HEK293 (cell line): ENCODE results near the gene ANP32A.

ENCODE experiments used
- CTCF ChIA-PET: fragments of 350-600 bp; formaldehyde crosslinking; extraction: SDS; loops from one replicate; lab custom pipeline; 2021; ENCODE audit warnings: antibody characterized with exemption; lab: Yijun Ruan, JAX
- POLR2A ChIA-PET: fragments of 300-600 bp; formaldehyde crosslinking; extraction: SDS; loops from one replicate; lab custom pipeline; 2020; ENCODE audit warnings: antibody characterized with exemption, inconsistent platforms; lab: Yijun Ruan, JAX
- H3K27ac ChIP-seq: fragments of 200-500 bp; sonication (Bioruptor generic); 2 replicates; pipeline ENCODE4 v1.5.1; 2014; ENCODE audit warnings: low read depth, low read length, control low read depth, inconsistent platforms; ENCODE audit errors: extremely low read depth
- H3K36me3 ChIP-seq, 2 experiments: fragments of 200-500 bp in 1 of 2; sonication (Bioruptor generic) in 1 of 2; 1 replicate in 1 of 2; 2 replicates in 1 of 2; pipeline ENCODE4 v1.5.1; 2014 to 2017; ENCODE audit warnings: inconsistent platforms in 2 of 2, low read length in 2 of 2; ENCODE audit not compliant: control insufficient read depth in 2 of 2, insufficient read depth in 1 of 2
- H3K4me1 ChIP-seq: fragments of 200-500 bp; sonication (Bioruptor generic); 2 replicates; pipeline ENCODE4 v1.5.1; 2014; ENCODE audit warnings: mild to moderate bottlenecking, low read length, inconsistent platforms; ENCODE audit not compliant: control insufficient read depth, insufficient read depth
- H3K4me3 ChIP-seq: 2 replicates; pipeline ENCODE4 v1.5.1; 2011; ENCODE audit warnings: low read depth, mild to moderate bottlenecking, control low read depth, low read length, moderate library complexity
- H3K9me3 ChIP-seq: fragments of 200-500 bp; sonication (Bioruptor generic); 2 replicates; pipeline ENCODE4 v1.5.1; 2014; ENCODE audit warnings: low read depth, low read length, inconsistent platforms; ENCODE audit not compliant: control insufficient read depth, insufficient read depth
- EGR2 ChIP-seq: fragments of 450-650 bp; formaldehyde crosslinking; IDR thresholded peaks from 2 replicates; pipeline ENCODE4 v1.5.1; 2016; ENCODE audit warnings: low read depth, missing biosample characterization, missing genetic modification characterization
- HOXA7 ChIP-seq: sonication (generic); formaldehyde crosslinking; IDR thresholded peaks from 2 replicates; pipeline ENCODE4 v1.8.1; 2022; ENCODE audit warnings: missing genetic modification reagents, borderline replicate concordance
- SCRT1 ChIP-seq: fragments of 450-650 bp; formaldehyde crosslinking; IDR thresholded peaks from 2 replicates; pipeline ENCODE4 v1.5.1; 2016; ENCODE audit warnings: missing biosample characterization, missing genetic modification characterization, borderline replicate concordance
- ZBTB7A ChIP-seq: fragments of 450-650 bp; formaldehyde crosslinking; IDR thresholded peaks from 2 replicates; pipeline ENCODE4 v1.5.1; 2016; ENCODE audit warnings: low read depth, missing biosample characterization, missing genetic modification characterization
- ZNF133 ChIP-seq: fragments of 450-650 bp; formaldehyde crosslinking; IDR thresholded peaks from 2 replicates; pipeline ENCODE4 v1.5.1; 2016; ENCODE audit warnings: missing biosample characterization, missing genetic modification characterization
- ZNF146 ChIP-seq: fragments of 450-650 bp; formaldehyde crosslinking; IDR thresholded peaks from 2 replicates; pipeline ENCODE4 v1.5.1; 2016; ENCODE audit warnings: missing biosample characterization, missing genetic modification characterization
- ZNF2 ChIP-seq: fragments of 450-650 bp; formaldehyde crosslinking; IDR thresholded peaks from 2 replicates; pipeline ENCODE4 v1.5.1; 2016; ENCODE audit warnings: missing biosample characterization, missing genetic modification characterization
- ZNF350 ChIP-seq: fragments of 450-650 bp; formaldehyde crosslinking; IDR thresholded peaks from 2 replicates; pipeline ENCODE4 v1.5.0; 2017; ENCODE audit warnings: missing biosample characterization, mild to moderate bottlenecking, missing genetic modification characterization
- ZNF426 ChIP-seq: fragments of 450-650 bp; formaldehyde crosslinking; IDR thresholded peaks from 2 replicates; pipeline ENCODE4 v1.5.1; 2017; ENCODE audit warnings: missing biosample characterization, missing genetic modification characterization, mild to moderate bottlenecking, inconsistent platforms, moderate library complexity
- ZNF600 ChIP-seq: fragments of 450-650 bp; formaldehyde crosslinking; IDR thresholded peaks from 2 replicates; pipeline ENCODE4 v1.5.1; 2016; ENCODE audit warnings: missing biosample characterization, missing genetic modification characterization
- ZNF621 ChIP-seq: fragments of 450-650 bp; formaldehyde crosslinking; IDR thresholded peaks from 2 replicates; pipeline ENCODE4 v1.5.1; 2017; ENCODE audit warnings: missing biosample characterization, missing genetic modification characterization
- ZNF76 ChIP-seq: fragments of 450-650 bp; formaldehyde crosslinking; IDR thresholded peaks from 2 replicates; pipeline ENCODE4; 2016; ENCODE audit warnings: low read depth, missing biosample characterization, missing genetic modification characterization, borderline replicate concordance
- TF ChIP-seq, protein P1 (sequence below): fragments of 450-650 bp; formaldehyde crosslinking; IDR thresholded peaks from 2 replicates; pipeline ENCODE4 v1.5.1; 2016; ENCODE audit warnings: missing biosample characterization, missing genetic modification characterization, borderline replicate concordance
- TF ChIP-seq, protein P2 (sequence below): fragments of 450-650 bp; formaldehyde crosslinking; IDR thresholded peaks from 2 replicates; pipeline ENCODE4 v1.5.0; 2017; ENCODE audit warnings: missing biosample characterization, missing genetic modification characterization, borderline replicate concordance

Gene ANP32A

DNA sequence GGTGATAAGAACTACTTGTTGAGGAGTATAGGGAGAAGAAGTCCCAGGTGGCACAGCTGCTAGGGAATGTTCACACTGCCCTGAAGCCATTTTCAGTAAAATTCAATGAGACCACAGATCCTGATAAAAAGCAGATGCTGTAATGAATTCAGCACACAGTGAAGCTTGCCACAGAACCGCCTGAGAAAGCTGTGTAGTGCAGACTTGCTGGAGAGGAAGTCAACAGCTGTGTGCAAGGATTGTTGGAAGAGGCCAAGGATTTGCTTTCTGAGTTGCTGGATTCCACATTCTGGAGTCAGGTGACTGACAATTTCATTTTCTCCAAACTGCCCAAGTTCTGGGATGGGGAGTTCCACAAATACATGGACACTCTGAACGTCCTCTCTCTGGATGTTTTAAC, 70.9 kb downstream of the ANP32A start (continued):
- TF ChIP-seq, protein P1, sequence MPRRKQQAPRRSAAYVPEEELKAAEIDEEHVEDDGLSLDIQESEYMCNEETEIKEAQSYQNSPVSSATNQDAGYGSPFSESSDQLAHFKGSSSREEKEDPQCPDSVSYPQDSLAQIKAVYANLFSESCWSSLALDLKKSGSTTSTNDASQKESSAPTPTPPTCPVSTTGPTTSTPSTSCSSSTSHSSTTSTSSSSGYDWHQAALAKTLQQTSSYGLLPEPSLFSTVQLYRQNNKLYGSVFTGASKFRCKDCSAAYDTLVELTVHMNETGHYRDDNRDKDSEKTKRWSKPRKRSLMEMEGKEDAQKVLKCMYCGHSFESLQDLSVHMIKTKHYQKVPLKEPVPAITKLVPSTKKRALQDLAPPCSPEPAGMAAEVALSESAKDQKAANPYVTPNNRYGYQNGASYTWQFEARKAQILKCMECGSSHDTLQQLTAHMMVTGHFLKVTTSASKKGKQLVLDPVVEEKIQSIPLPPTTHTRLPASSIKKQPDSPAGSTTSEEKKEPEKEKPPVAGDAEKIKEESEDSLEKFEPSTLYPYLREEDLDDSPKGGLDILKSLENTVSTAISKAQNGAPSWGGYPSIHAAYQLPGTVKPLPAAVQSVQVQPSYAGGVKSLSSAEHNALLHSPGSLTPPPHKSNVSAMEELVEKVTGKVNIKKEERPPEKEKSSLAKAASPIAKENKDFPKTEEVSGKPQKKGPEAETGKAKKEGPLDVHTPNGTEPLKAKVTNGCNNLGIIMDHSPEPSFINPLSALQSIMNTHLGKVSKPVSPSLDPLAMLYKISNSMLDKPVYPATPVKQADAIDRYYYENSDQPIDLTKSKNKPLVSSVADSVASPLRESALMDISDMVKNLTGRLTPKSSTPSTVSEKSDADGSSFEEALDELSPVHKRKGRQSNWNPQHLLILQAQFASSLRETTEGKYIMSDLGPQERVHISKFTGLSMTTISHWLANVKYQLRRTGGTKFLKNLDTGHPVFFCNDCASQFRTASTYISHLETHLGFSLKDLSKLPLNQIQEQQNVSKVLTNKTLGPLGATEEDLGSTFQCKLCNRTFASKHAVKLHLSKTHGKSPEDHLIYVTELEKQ (tag by site-specific recombination), result no peak
- TF ChIP-seq, protein P2, sequence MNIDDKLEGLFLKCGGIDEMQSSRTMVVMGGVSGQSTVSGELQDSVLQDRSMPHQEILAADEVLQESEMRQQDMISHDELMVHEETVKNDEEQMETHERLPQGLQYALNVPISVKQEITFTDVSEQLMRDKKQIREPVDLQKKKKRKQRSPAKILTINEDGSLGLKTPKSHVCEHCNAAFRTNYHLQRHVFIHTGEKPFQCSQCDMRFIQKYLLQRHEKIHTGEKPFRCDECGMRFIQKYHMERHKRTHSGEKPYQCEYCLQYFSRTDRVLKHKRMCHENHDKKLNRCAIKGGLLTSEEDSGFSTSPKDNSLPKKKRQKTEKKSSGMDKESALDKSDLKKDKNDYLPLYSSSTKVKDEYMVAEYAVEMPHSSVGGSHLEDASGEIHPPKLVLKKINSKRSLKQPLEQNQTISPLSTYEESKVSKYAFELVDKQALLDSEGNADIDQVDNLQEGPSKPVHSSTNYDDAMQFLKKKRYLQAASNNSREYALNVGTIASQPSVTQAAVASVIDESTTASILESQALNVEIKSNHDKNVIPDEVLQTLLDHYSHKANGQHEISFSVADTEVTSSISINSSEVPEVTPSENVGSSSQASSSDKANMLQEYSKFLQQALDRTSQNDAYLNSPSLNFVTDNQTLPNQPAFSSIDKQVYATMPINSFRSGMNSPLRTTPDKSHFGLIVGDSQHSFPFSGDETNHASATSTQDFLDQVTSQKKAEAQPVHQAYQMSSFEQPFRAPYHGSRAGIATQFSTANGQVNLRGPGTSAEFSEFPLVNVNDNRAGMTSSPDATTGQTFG (tag by site-specific recombination), result no peak
- TF ChIP-seq ZNF426, result no peak
- TF ChIP-seq ZNF76 (tag by site-specific recombination), result no peak
- no peak for TF ChIP-seq ZNF133 (tag by site-specific recombination)

DNA sequence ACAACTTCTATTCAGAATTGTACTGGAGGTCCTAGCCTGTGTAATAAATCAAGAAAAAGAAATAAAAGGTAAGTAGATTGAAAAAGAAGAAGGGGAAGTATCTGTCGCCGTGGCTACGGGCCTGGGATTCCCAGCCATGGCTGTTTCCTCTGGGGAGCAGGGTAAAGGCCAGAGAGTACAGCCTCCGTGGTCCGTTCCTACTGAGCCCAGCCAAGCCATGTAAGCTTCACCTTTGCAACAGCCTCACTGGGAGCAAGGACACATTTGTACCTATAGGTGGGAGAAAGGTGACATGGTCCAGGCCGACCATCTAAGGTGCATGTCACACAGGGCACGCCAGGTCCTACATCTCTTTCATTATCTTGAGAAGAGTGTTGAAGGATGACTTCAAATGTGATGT, 71.3 kb downstream of the ANP32A start:
- CTCF ChIA-PET, result interaction anchor here (1.3 kb wide), 1 partner anchor 35 kb away, joined by 3 read pairs; no protein-coding TSS in a partner anchor
- Histone ChIP-seq H3K4me3 (no peak overlapping the region), H3K36me3 (no peaks in the 10 kb centered on the region), H3K4me1 (no peaks in the 10 kb centered on the region), H3K27ac (no peak overlapping the region), H3K9me3 (no peaks in the 10 kb centered on the region)
- no peak for TF ChIP-seq ZNF600 (tag by site-specific recombination)
- POLR2A ChIA-PET, result no interaction called here

DNA sequence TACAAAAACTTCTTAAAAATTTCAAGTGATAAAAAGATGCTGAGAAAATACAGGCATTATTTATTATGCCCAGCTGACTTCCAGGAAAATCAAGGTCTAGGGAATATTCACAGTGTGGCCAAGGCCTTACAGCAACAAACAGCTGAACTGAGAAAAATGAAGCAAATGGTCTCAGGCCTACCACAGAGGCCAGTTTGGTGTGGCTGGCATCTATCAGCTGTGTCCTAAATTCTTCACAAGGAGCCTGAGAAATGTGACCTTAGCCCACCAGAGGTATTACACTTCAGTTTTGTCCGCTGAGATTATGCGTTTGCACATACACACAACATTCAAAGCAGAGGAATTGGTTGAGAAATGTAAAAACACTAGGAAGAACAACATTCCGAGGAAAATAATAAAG, 77.4 kb downstream of the ANP32A start:
- no peak overlapping the region for H3K27ac ChIP-seq
- H3K4me3 ChIP-seq, result no peak overlapping the region
- H3K4me1 ChIP-seq, result no peaks in the 10 kb centered on the region
- TF ChIP-seq ZNF2 (no peak), ZBTB7A (no peak), SCRT1 (tag by site-specific recombination) (no peak), ZNF350 (tag by site-specific recombination) (no peak), HOXA7 (CRISPR knock-in tag) (no peak), ZNF146 (tag by site-specific recombination) (no peak), ZNF621 (tag by site-specific recombination) (no peak)
- TF ChIP-seq, all 188 proteins: peak for 0
- ChIA-PET POLR2A (no interaction called here), CTCF (interaction anchor here (0.6 to 1.1 kb wide), 3 partner anchors 133 to 495 kb away, joined by 3 read pairs; no protein-coding TSS in a partner anchor)
- Histone ChIP-seq H3K9me3 (no peaks in the 10 kb centered on the region), H3K36me3 (no peaks in the 10 kb centered on the region)

DNA sequence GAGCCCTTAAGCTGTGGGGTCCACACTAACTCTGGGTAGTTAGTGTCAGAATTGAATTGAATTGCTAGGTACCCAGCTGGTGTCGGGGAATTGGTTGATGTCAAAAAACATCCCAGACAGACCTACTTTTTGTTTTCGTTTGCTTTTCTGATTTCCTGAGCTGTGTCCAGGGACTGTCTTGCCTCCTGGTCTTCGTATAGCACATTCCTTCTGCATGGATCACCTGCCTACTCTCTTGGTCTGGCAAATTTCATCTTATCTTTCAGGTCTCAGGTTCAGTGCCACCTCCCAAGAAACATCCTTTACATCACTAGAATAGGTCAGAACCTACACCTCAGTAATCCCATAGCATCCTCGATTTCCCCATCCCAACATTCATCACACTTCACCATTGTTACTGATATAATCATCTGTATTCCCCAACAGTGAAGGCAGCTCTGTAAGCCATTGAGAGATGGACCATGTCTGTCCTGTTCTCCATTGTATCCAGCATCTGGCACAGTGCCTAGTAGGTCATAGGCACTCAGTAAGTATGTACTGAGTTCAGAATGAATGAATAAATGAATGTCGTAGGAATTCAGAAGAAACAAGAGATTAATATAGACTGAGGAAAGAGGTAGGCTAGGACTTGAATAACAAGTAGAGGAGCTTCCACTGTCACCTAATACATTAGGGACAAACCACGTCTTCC, 81.2 kb downstream of the ANP32A start:
- CTCF ChIA-PET, result interaction anchor here (0.9 to 1.3 kb wide), 2 partner anchors 10 to 180 kb away, joined by 4 to 5 read pairs; no protein-coding TSS in a partner anchor
- POLR2A ChIA-PET, result no interaction called here

More for the DNA sequence above, 81.2 kb downstream of the ANP32A start:
- no peaks in the 10 kb centered on the region for H3K4me1 ChIP-seq
- no peak overlapping the region for H3K27ac ChIP-seq
- no peaks in the 10 kb centered on the region for H3K9me3 ChIP-seq
- no peak overlapping the region for H3K4me3 ChIP-seq
- no peaks in the 10 kb centered on the region for H3K36me3 ChIP-seq
- TF ChIP-seq EGR2 (tag by site-specific recombination), result no peak
